Adipose tissue (tissue), 3 donors: ENCODE results near the gene ZDHHC21. TPM values are rescaled to one million over a fixed set of nuclear protein-coding genes. Genes with fewer than 3 reads are reported as not detected.

Experiments used
- H3K27ac ChIP-seq: one replicate; pipeline ENCODE4 v1.5.1; 2013; ENCODE audit warnings: low read depth, low read length
- WGBS, 3 donors: extraction: QIAGEN DNeasy Blood & Tissue Kit; methylation state at CpG; one replicate each; pipeline ENCODE4 v1.1.7; 2013; 5-methylcytosine and 5-hydroxymethylcytosine counted together
- polyA plus RNA-seq, 3 donors: library from polyadenylated mRNA; stranded (reverse); fragments of 200-250 nt; gene quantifications; one replicate each; pipeline ENCODE4 v1.2.3, GENCODE V29; 2013
- donor health status: healthy with polysubstance abuse.
- donor health status: Bipolar disorder and iron deficiency.
- donor health status: healthy.

ZDHHC21 gene
- polyA plus RNA-seq, 3 donors = 1.5 to 2.3 (median 1.9) TPM

GRCh38 chr9:14563902-14564624, 129.2 kb downstream of the ZDHHC21 start:
- WGBS, 3 donors = 68 to 83% (median 77%) methylated on average over 9 of the region's 9 CpGs
- no peak overlapping the region for H3K27ac ChIP-seq

- 25 to 58% (median 58%) methylated on average over 9 of the region's 9 CpGs for WGBS, 3 donors
- H3K27ac ChIP-seq = no peak overlapping the region
Observed at GRCh38 chr9:14561929-14562405, 131.3 kb downstream of the ZDHHC21 start.

Other genes starting within 250 kb of the ZDHHC21 start
- gene CER1, start 29.3 kb upstream of the ZDHHC21 start, polyA plus RNA-seq = not detected
- gene FREM1, start 217.0 kb upstream of the ZDHHC21 start, polyA plus RNA-seq = 1 to 10 TPM; 1.3 to 3.7 (median 1.7) TPM